ENCODE results near the gene NAA20.

The NAA20 gene

GRCh38 chr20:20005342-20005741 is 11.8 kb upstream of the NAA20 start:
- FAIRE-seq (no peak), DNase-seq (ENCODE audit: insufficient read length) (no peak)
- TF ChIP-seq TAF1 (IDR thresholded peaks at IDR 0.05; ENCODE audit: borderline replicate concordance, low read depth, low read length), result no peak
- no peak for TF ChIP-seq POLR2AphosphoS5 (IDR thresholded peaks at IDR 0.05; ENCODE audit: low read depth, low read length)
- no peak for TF ChIP-seq POLR2A (IDR thresholded peaks at IDR 0.05; ENCODE audit: low read depth, low read length)

- FAIRE-seq (no peak), DNase-seq (ENCODE audit: insufficient read length) (no peak)
- TF ChIP-seq TAF1 (IDR thresholded peaks at IDR 0.05; ENCODE audit: borderline replicate concordance, low read depth, low read length) (no peak), POLR2A (IDR thresholded peaks at IDR 0.05; ENCODE audit: low read depth, low read length) (no peak), POLR2AphosphoS5 (IDR thresholded peaks at IDR 0.05; ENCODE audit: low read depth, low read length) (no peak)
Observed at GRCh38 chr20:20009784-20010253, 7.3 kb upstream of the NAA20 start.

DNA sequence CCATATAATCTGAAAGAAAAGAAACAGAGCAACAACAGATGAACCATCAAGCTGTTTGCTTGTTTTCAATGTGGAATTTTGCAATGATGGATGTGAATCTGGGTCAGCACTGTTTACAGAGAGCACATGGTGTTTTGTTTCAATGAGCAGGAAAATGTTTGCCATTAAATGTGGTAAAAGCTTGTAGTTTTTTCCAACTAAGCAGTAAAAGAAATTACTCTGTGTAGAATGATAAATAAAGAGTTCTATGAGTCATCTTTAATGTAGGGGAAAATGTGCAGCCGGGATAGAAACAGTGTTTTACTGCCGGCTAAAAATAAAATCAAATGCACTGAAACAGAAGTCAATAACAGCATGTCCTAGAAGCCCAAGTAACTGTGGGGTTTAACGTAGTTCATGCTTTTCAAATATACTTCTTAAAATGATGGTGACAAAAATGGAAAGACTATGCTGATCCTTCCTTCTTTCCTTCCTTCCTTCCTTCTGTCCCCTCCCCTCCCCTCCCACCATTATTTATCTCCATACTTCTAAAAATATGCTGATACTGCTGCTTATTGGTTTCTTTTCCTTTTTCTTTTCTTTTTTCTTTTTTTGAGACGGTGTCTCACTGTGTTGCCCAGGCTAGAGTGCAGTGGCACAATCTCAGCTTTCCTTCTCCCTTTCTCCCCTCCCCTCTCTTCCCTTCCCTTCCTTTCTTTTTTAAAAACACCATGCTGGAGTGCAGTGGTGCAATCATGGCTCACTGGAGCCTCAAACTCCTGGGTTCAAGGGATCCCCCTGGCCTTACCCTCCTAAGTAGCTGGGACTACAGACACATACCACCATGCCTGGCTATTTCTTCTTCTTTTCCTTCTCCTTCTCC is 6.3 kb upstream of the NAA20 start:
- FAIRE-seq (no peak), DNase-seq (ENCODE audit: insufficient read length) (no peak)
- no peak for TF ChIP-seq POLR2A (IDR thresholded peaks at IDR 0.05; ENCODE audit: low read depth, low read length)
- no peak for TF ChIP-seq TAF1 (IDR thresholded peaks at IDR 0.05; ENCODE audit: borderline replicate concordance, low read depth, low read length)
- no peak for TF ChIP-seq POLR2AphosphoS5 (IDR thresholded peaks at IDR 0.05; ENCODE audit: low read depth, low read length)

GRCh38 chr20:20012541-20012940 is 4.6 kb upstream of the NAA20 start:
- TF ChIP-seq POLR2A (IDR thresholded peaks at IDR 0.05; ENCODE audit: low read depth, low read length) (no peak), POLR2AphosphoS5 (IDR thresholded peaks at IDR 0.05; ENCODE audit: low read depth, low read length) (no peak), TAF1 (IDR thresholded peaks at IDR 0.05; ENCODE audit: borderline replicate concordance, low read depth, low read length) (no peak)
- FAIRE-seq (no peak), DNase-seq (ENCODE audit: insufficient read length) (no peak)

- TF ChIP-seq POLR2AphosphoS5 (IDR thresholded peaks at IDR 0.05; ENCODE audit: low read depth, low read length) (no peak), POLR2A (IDR thresholded peaks at IDR 0.05; ENCODE audit: low read depth, low read length) (no peak), TAF1 (IDR thresholded peaks at IDR 0.05; ENCODE audit: borderline replicate concordance, low read depth, low read length) (no peak)
- FAIRE-seq, result no peak
- DNase-seq (ENCODE audit: insufficient read length), result no peak
Observed at GRCh38 chr20:20014659-20015058, 2.5 kb upstream of the NAA20 start.

DNA sequence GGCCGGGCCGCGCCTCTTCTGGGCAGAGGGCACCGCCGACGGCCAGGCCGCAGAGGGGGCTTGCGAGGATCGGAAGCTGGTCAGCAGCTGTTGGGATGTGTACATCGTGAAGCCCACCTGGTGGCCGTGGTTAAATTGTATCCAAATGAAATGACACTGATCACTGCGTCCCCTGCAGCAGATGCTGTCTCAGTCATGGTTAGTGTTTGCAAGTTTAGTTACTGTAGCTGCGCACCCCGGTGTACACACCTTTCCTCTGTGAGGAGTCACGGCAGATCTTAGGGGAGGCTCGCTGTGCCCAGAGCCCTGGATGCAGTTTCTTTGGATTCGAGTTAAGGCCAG is 653 bp downstream of the NAA20 start:
- TF ChIP-seq TAF1 (IDR thresholded peaks at IDR 0.05; ENCODE audit: borderline replicate concordance, low read depth, low read length) (no peak), POLR2A (IDR thresholded peaks at IDR 0.05; ENCODE audit: low read depth, low read length) (no peak), POLR2AphosphoS5 (IDR thresholded peaks at IDR 0.05; ENCODE audit: low read depth, low read length) (no peak)
- FAIRE-seq (peak; percentile 67), DNase-seq (ENCODE audit: insufficient read length) (no peak)

DNA sequence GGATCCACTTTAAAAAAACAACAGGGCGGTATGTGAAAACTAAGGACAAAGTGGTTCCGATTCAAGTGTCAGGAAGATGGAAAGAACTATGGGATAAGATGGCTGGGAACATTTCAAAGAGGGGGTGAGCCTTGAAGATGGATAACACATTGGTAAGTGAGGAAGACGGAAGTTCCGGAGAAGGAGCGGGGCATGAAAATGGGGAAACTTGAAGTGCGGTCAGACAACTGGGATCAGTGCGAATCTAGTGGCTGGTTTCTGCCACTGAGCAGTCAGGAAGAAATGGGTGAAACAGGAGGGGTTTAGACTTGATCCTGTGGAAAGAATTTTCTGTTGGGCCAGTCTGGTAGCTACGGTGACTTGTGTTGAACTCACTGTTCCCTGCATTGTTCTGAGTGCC is 1.2 kb downstream of the NAA20 start:
- FAIRE-seq (no peak), DNase-seq (ENCODE audit: insufficient read length) (no peak)
- TF ChIP-seq POLR2A (IDR thresholded peaks at IDR 0.05; ENCODE audit: low read depth, low read length) (no peak), TAF1 (IDR thresholded peaks at IDR 0.05; ENCODE audit: borderline replicate concordance, low read depth, low read length) (no peak), POLR2AphosphoS5 (IDR thresholded peaks at IDR 0.05; ENCODE audit: low read depth, low read length) (no peak)

DNA sequence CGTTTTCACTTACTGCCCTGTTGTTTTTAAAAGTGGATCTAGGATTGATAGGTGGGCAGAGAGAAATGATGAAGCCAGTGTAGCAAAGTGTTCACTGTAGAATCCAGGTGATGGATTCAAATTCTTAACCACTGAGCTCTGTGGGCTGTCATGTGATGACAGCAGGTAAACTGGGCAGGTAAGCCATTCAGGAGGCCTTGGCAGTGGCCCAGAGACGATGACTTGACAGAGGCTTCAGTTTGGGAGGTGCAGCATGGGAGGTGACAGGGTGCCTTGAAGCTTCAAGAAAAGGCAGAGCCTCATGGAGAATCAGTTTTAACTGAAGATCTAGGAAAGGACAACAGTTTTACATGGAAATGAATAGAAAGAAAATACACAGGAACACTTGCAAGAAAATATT is 2.0 kb downstream of the NAA20 start:
- no peak for DNase-seq (ENCODE audit: insufficient read length)
- FAIRE-seq, result no peak
- TF ChIP-seq POLR2AphosphoS5 (IDR thresholded peaks at IDR 0.05; ENCODE audit: low read depth, low read length), result no peak
- no peak for TF ChIP-seq POLR2A (IDR thresholded peaks at IDR 0.05; ENCODE audit: low read depth, low read length)
- no peak for TF ChIP-seq TAF1 (IDR thresholded peaks at IDR 0.05; ENCODE audit: borderline replicate concordance, low read depth, low read length)

- TF ChIP-seq POLR2AphosphoS5 (IDR thresholded peaks at IDR 0.05; ENCODE audit: low read depth, low read length) (no peak), TAF1 (IDR thresholded peaks at IDR 0.05; ENCODE audit: borderline replicate concordance, low read depth, low read length) (no peak), POLR2A (IDR thresholded peaks at IDR 0.05; ENCODE audit: low read depth, low read length) (no peak)
- DNase-seq (ENCODE audit: insufficient read length), result no peak
- FAIRE-seq, result no peak
Observed at GRCh38 chr20:20020908-20021307, 3.7 kb downstream of the NAA20 start.

- no peak for TF ChIP-seq POLR2A (IDR thresholded peaks at IDR 0.05; ENCODE audit: low read depth, low read length)
- TF ChIP-seq POLR2AphosphoS5 (IDR thresholded peaks at IDR 0.05; ENCODE audit: low read depth, low read length), result no peak
- TF ChIP-seq TAF1 (IDR thresholded peaks at IDR 0.05; ENCODE audit: borderline replicate concordance, low read depth, low read length), result no peak
- FAIRE-seq (no peak), DNase-seq (ENCODE audit: insufficient read length) (no peak)
Observed at GRCh38 chr20:20021835-20022234, 4.7 kb downstream of the NAA20 start.

GRCh38 chr20:20022498-20022897 is 5.3 kb downstream of the NAA20 start:
- DNase-seq (ENCODE audit: insufficient read length), result no peak
- TF ChIP-seq POLR2AphosphoS5 (IDR thresholded peaks at IDR 0.05; ENCODE audit: low read depth, low read length), result no peak
- no peak for TF ChIP-seq POLR2A (IDR thresholded peaks at IDR 0.05; ENCODE audit: low read depth, low read length)
- TF ChIP-seq TAF1 (IDR thresholded peaks at IDR 0.05; ENCODE audit: borderline replicate concordance, low read depth, low read length), result no peak
- FAIRE-seq, result peak; percentile 57

GRCh38 chr20:20023395-20023794 is 6.2 kb downstream of the NAA20 start:
- no peak for DNase-seq (ENCODE audit: insufficient read length)
- FAIRE-seq, result no peak
- TF ChIP-seq TAF1 (IDR thresholded peaks at IDR 0.05; ENCODE audit: borderline replicate concordance, low read depth, low read length) (no peak), POLR2AphosphoS5 (IDR thresholded peaks at IDR 0.05; ENCODE audit: low read depth, low read length) (no peak), POLR2A (IDR thresholded peaks at IDR 0.05; ENCODE audit: low read depth, low read length) (no peak)
